Measurements from ENCODE around the gene APLP2. TPM values are rescaled to one million over a fixed set of nuclear protein-coding genes. Genes with fewer than 3 reads are reported as not detected.

APLP2 gene
- total RNA-seq, 2 donors from 2014 or later = 326 to 454 TPM

GRCh38 chr11:130126516-130126915 lies 56.8 kb downstream of the APLP2 start:
- Histone ChIP-seq H3K27me3 (no peaks in the 10 kb centered on the region), H3K4me3 (no peak overlapping the region), H3K9me3 (no peaks in the 10 kb centered on the region), H3K4me1 (peaks cover 0 to 13% of the 10 kb centered on the region in 2 donors), H3K36me3 (peaks cover 67% of the 10 kb centered on the region), H3K27ac (no peak overlapping the region)
- no peak for TF ChIP-seq CTCF (IDR thresholded peaks at IDR 0.05)
- no peak for DNase-seq (ENCODE audit: low spot score)

- H3K27ac ChIP-seq = no peak overlapping the region
- no peak for TF ChIP-seq CTCF (IDR thresholded peaks at IDR 0.05)
- no peak for DNase-seq (ENCODE audit: low spot score)
- H3K4me3 ChIP-seq = no peak overlapping the region
- peaks cover 0 to 13% of the 10 kb centered on the region in 2 donors for H3K4me1 ChIP-seq
- H3K27me3 ChIP-seq = no peaks in the 10 kb centered on the region
- peaks cover 58% of the 10 kb centered on the region for H3K36me3 ChIP-seq
- no peaks in the 10 kb centered on the region for H3K9me3 ChIP-seq
These were observed 57.8 kb downstream of the APLP2 start for GRCh38 chr11:130127509-130127908.

GRCh38 chr11:130128626-130129025 lies 58.9 kb downstream of the APLP2 start:
- Histone ChIP-seq H3K27ac (no peak overlapping the region), H3K9me3 (no peaks in the 10 kb centered on the region), H3K4me3 (no peak overlapping the region), H3K4me1 (peaks cover 0 to 12% of the 10 kb centered on the region in 2 donors), H3K36me3 (peaks cover 58% of the 10 kb centered on the region), H3K27me3 (no peaks in the 10 kb centered on the region)
- no peak for TF ChIP-seq CTCF (IDR thresholded peaks at IDR 0.05)
- DNase-seq (ENCODE audit: low spot score) = no peak

- no peak overlapping the region for H3K4me3 ChIP-seq
- no peak for DNase-seq (ENCODE audit: low spot score)
- no peak overlapping the region for H3K27ac ChIP-seq
- H3K36me3 ChIP-seq = peaks cover 63% of the 10 kb centered on the region
- no peak for TF ChIP-seq CTCF (IDR thresholded peaks at IDR 0.05)
- peaks cover 0 to under 1% of the 10 kb centered on the region in 2 donors for H3K4me1 ChIP-seq
- H3K27me3 ChIP-seq = no peaks in the 10 kb centered on the region
- no peaks in the 10 kb centered on the region for H3K9me3 ChIP-seq
These were observed 60.2 kb downstream of the APLP2 start for GRCh38 chr11:130129922-130130321.

GRCh38 chr11:130131961-130132850 lies 62.5 kb downstream of the APLP2 start:
- no peak overlapping the region for H3K4me3 ChIP-seq
- H3K36me3 ChIP-seq = peaks cover 57% of the 10 kb centered on the region
- H3K27me3 ChIP-seq = no peaks in the 10 kb centered on the region
- no peaks in the 10 kb centered on the region for H3K9me3 ChIP-seq
- peaks cover 0 to 4% of the 10 kb centered on the region in 2 donors for H3K4me1 ChIP-seq
- TF ChIP-seq CTCF (IDR thresholded peaks at IDR 0.05) = peak; percentile 66 to 88
- H3K27ac ChIP-seq = no peak overlapping the region
- DNase-seq (ENCODE audit: low spot score) = peak; percentile 73

Measured in right atrium auricular region (tissue), 2 donors.